Measurements from ENCODE around the gene PLPP6. TPM values are rescaled to one million over a fixed set of nuclear protein-coding genes. Genes with fewer than 3 reads are reported as not detected.
"Not testable (repeated sequence)": the region's sequence is repeated elsewhere in the genome, so short reads cannot be mapped to it uniquely, and the experiment has no call there.

Gene PLPP6
- total and polyA plus RNA-seq, 9 donors = 3.1 to 4.6 (median 4.1) TPM

- DNase-seq; H3K4me3 ChIP-seq (ENCODE audit: low read length); H3K36me3 ChIP-seq (ENCODE audit: control insufficient read depth, insufficient read depth, low read length); H3K27ac ChIP-seq (ENCODE audit: low read length); H3K4me1 ChIP-seq (ENCODE audit: control insufficient read depth, insufficient read depth, low read length); H3K9me3 ChIP-seq (replicated peaks; ENCODE audit: control insufficient read depth, low read depth, low read length); H3K27me3 ChIP-seq (ENCODE audit: control insufficient read depth, insufficient read depth, low read length): not testable (repeated sequence)
- no CpG with 5 or more reads among the region's 5 CpGs for WGBS (ENCODE audit: insufficient coverage)
Measured at GRCh38 chr9:4660665-4661064, 1.4 kb upstream of the PLPP6 start.

GRCh38 chr9:4661165-4661564 lies 929 bp upstream of the PLPP6 start:
- Histone ChIP-seq H3K27me3 (ENCODE audit: control insufficient read depth, insufficient read depth, low read length) (no peaks in the 10 kb centered on the region), H3K36me3 (ENCODE audit: control insufficient read depth, insufficient read depth, low read length) (no peaks in the 10 kb centered on the region), H3K4me3 (ENCODE audit: low read length) (no peak overlapping the region), H3K9me3 (replicated peaks; ENCODE audit: control insufficient read depth, low read depth, low read length) (no peaks in the 10 kb centered on the region), H3K27ac (ENCODE audit: low read length) (no peak overlapping the region), H3K4me1 (ENCODE audit: control insufficient read depth, insufficient read depth, low read length) (peaks cover 10% of the 10 kb centered on the region)
- DNase-seq = no peak
- WGBS (ENCODE audit: insufficient coverage) = no CpG with 5 or more reads among the region's 1 CpG

GRCh38 chr9:4661611-4662010 lies 483 bp upstream of the PLPP6 start:
- Histone ChIP-seq H3K36me3 (ENCODE audit: control insufficient read depth, insufficient read depth, low read length) (no peaks in the 10 kb centered on the region), H3K4me1 (ENCODE audit: control insufficient read depth, insufficient read depth, low read length) (peaks cover 11% of the 10 kb centered on the region), H3K9me3 (replicated peaks; ENCODE audit: control insufficient read depth, low read depth, low read length) (no peaks in the 10 kb centered on the region), H3K27me3 (ENCODE audit: control insufficient read depth, insufficient read depth, low read length) (no peaks in the 10 kb centered on the region), H3K4me3 (ENCODE audit: low read length) (peak overlapping the region; percentile 65), H3K27ac (ENCODE audit: low read length) (no peak overlapping the region)
- DNase-seq = no peak
- 0% methylated on average over 2 of the region's 5 CpGs for WGBS (ENCODE audit: insufficient coverage)

GRCh38 chr9:4662989-4663792 lies 1.1 kb downstream of the PLPP6 start:
- Histone ChIP-seq H3K4me3 (ENCODE audit: low read length) (peak overlapping the region; percentile 65), H3K36me3 (ENCODE audit: control insufficient read depth, insufficient read depth, low read length) (no peaks in the 10 kb centered on the region), H3K27me3 (ENCODE audit: control insufficient read depth, insufficient read depth, low read length) (no peaks in the 10 kb centered on the region), H3K27ac (ENCODE audit: low read length) (no peak overlapping the region), H3K9me3 (replicated peaks; ENCODE audit: control insufficient read depth, low read depth, low read length) (no peaks in the 10 kb centered on the region), H3K4me1 (ENCODE audit: control insufficient read depth, insufficient read depth, low read length) (peaks cover 11% of the 10 kb centered on the region)
- peak; percentile 18 for DNase-seq
- WGBS (ENCODE audit: insufficient coverage) = 57% methylated on average over 12 of the region's 13 CpGs

GRCh38 chr9:4663956-4664355 lies 1.9 kb downstream of the PLPP6 start:
- H3K9me3 ChIP-seq (replicated peaks; ENCODE audit: control insufficient read depth, low read depth, low read length) = no peaks in the 10 kb centered on the region
- H3K27ac ChIP-seq (ENCODE audit: low read length) = no peak overlapping the region
- H3K36me3 ChIP-seq (ENCODE audit: control insufficient read depth, insufficient read depth, low read length) = no peaks in the 10 kb centered on the region
- H3K27me3 ChIP-seq (ENCODE audit: control insufficient read depth, insufficient read depth, low read length) = peaks cover 4% of the 10 kb centered on the region
- no peak overlapping the region for H3K4me3 ChIP-seq (ENCODE audit: low read length)
- 60% methylated on average over 1 of the region's 3 CpGs for WGBS (ENCODE audit: insufficient coverage)
- peak; percentile 37 for DNase-seq
- peaks cover 11% of the 10 kb centered on the region for H3K4me1 ChIP-seq (ENCODE audit: control insufficient read depth, insufficient read depth, low read length)

GRCh38 chr9:4665357-4665756 lies 3.3 kb downstream of the PLPP6 start:
- no peak overlapping the region for H3K4me3 ChIP-seq (ENCODE audit: low read length)
- H3K4me1 ChIP-seq (ENCODE audit: control insufficient read depth, insufficient read depth, low read length) = peaks cover 11% of the 10 kb centered on the region
- no peaks in the 10 kb centered on the region for H3K36me3 ChIP-seq (ENCODE audit: control insufficient read depth, insufficient read depth, low read length)
- 67% methylated on average over 1 of the region's 2 CpGs for WGBS (ENCODE audit: insufficient coverage)
- peak; percentile 61 for DNase-seq
- peak overlapping the region; percentile 31 for H3K27ac ChIP-seq (ENCODE audit: low read length)
- H3K9me3 ChIP-seq (replicated peaks; ENCODE audit: control insufficient read depth, low read depth, low read length) = no peaks in the 10 kb centered on the region
- peaks cover 4% of the 10 kb centered on the region for H3K27me3 ChIP-seq (ENCODE audit: control insufficient read depth, insufficient read depth, low read length)

GRCh38 chr9:4666042-4666699 lies 4.1 kb downstream of the PLPP6 start, which contains the start of gene SPATA6L:
TSS of gene SPATA6L (minus strand) at chr9:4666480. CDS start at chr9:4666250, 230 bp downstream.
- peak; percentile 85 for DNase-seq
- Histone ChIP-seq H3K27me3 (ENCODE audit: control insufficient read depth, insufficient read depth, low read length) (peaks cover 4% of the 10 kb centered on the region), H3K4me3 (ENCODE audit: low read length) (peak within 1 kb of the TSS; percentile 39), H3K36me3 (ENCODE audit: control insufficient read depth, insufficient read depth, low read length) (no peaks in the 10 kb centered on the region), H3K4me1 (ENCODE audit: control insufficient read depth, insufficient read depth, low read length) (peaks cover 11% of the 10 kb centered on the region), H3K9me3 (replicated peaks; ENCODE audit: control insufficient read depth, low read depth, low read length) (no peaks in the 10 kb centered on the region), H3K27ac (ENCODE audit: low read length) (peak within 1 kb of the TSS; percentile 31)
- WGBS (ENCODE audit: insufficient coverage) = 2% methylated on average over 25 of the region's 36 CpGs

GRCh38 chr9:4667681-4668080 lies 5.6 kb downstream of the PLPP6 start:
- WGBS (ENCODE audit: insufficient coverage) = no CpG with 5 or more reads among the region's 1 CpG
- Histone ChIP-seq H3K27me3 (ENCODE audit: control insufficient read depth, insufficient read depth, low read length) (peaks cover 4% of the 10 kb centered on the region), H3K27ac (ENCODE audit: low read length) (no peak overlapping the region), H3K4me1 (ENCODE audit: control insufficient read depth, insufficient read depth, low read length) (peaks cover 9% of the 10 kb centered on the region), H3K4me3 (ENCODE audit: low read length) (no peak overlapping the region), H3K36me3 (ENCODE audit: control insufficient read depth, insufficient read depth, low read length) (no peaks in the 10 kb centered on the region), H3K9me3 (replicated peaks; ENCODE audit: control insufficient read depth, low read depth, low read length) (no peaks in the 10 kb centered on the region)
- DNase-seq = no peak

- H3K27me3 ChIP-seq (ENCODE audit: control insufficient read depth, insufficient read depth, low read length) = peaks cover 4% of the 10 kb centered on the region
- H3K9me3 ChIP-seq (replicated peaks; ENCODE audit: control insufficient read depth, low read depth, low read length) = no peaks in the 10 kb centered on the region
- H3K4me3 ChIP-seq (ENCODE audit: low read length) = no peak overlapping the region
- 90% methylated on average over 1 of the region's 2 CpGs for WGBS (ENCODE audit: insufficient coverage)
- H3K36me3 ChIP-seq (ENCODE audit: control insufficient read depth, insufficient read depth, low read length) = no peaks in the 10 kb centered on the region
- no peak for DNase-seq
- no peak overlapping the region for H3K27ac ChIP-seq (ENCODE audit: low read length)
- H3K4me1 ChIP-seq (ENCODE audit: control insufficient read depth, insufficient read depth, low read length) = peaks cover 3% of the 10 kb centered on the region
Measured at GRCh38 chr9:4668604-4669003, 6.5 kb downstream of the PLPP6 start.

GRCh38 chr9:4669890-4670289 lies 7.8 kb downstream of the PLPP6 start:
- Histone ChIP-seq H3K27ac (ENCODE audit: low read length) (no peak overlapping the region), H3K27me3 (ENCODE audit: control insufficient read depth, insufficient read depth, low read length) (peaks cover 4% of the 10 kb centered on the region), H3K4me3 (ENCODE audit: low read length) (no peak overlapping the region), H3K4me1 (ENCODE audit: control insufficient read depth, insufficient read depth, low read length) (peaks cover 3% of the 10 kb centered on the region), H3K9me3 (replicated peaks; ENCODE audit: control insufficient read depth, low read depth, low read length) (no peaks in the 10 kb centered on the region), H3K36me3 (ENCODE audit: control insufficient read depth, insufficient read depth, low read length) (no peaks in the 10 kb centered on the region)
- no peak for DNase-seq
